ENCODE measurements around the gene SLC29A2. TPM values are rescaled to one million over a fixed set of nuclear protein-coding genes. Genes with fewer than 3 reads are reported as not detected.

The SLC29A2 gene
- total RNA-seq, 1 experiment from 2014 or later = 39.7 TPM

- intact Hi-C loops (cut with micrococcal nuclease) = no loop called here
- BruUV-seq (replicated peaks) = no TSS peak
- Histone ChIP-seq H3K36me3 (ENCODE audit: control insufficient read depth in 1 of 2, insufficient read depth in 2 of 2, low read length in 2 of 2) (no peaks in the 10 kb centered on the region), H3K79me2 (ENCODE audit: insufficient read depth, low read length) (no peaks in the 10 kb centered on the region), H3K27ac (ENCODE audit: low read depth, low read length) (no peak overlapping the region), H3K9me3 (ENCODE audit: control insufficient read depth in 1 of 2, insufficient read depth in 1 of 2, low read depth in 1 of 2, low read length in 2 of 2) (no peaks in the 10 kb centered on the region), H3K27me3 (ENCODE audit: insufficient read depth, low read length) (peaks cover 41% of the 10 kb centered on the region), H3K4me2 (ENCODE audit: low read length) (no peak overlapping the region), H3K4me1 (ENCODE audit: control insufficient read depth in 1 of 2, insufficient read depth in 2 of 2, low read length in 2 of 2) (peaks cover 0 to 3% of the 10 kb centered on the region in 2 experiments; a peak in 1 of 4 replicates), H3K9ac (ENCODE audit: low read length) (no peak overlapping the region), H3K9me2 (ENCODE audit: insufficient read depth) (no peaks in the 10 kb centered on the region), H2AFZ (ENCODE audit: low read depth, low read length, poor library complexity, severe bottlenecking) (no peak overlapping the region), H3K4me3 (replicated peaks in 1 of 2; ENCODE audit: low read depth in 1 of 2, low read length in 2 of 2) (no peak overlapping the region), H4K20me1 (ENCODE audit: insufficient read depth) (no peaks in the 10 kb centered on the region)
- ChIA-PET POLR2A (no interaction called here), RAD21 (ENCODE audit: low non-redundant PET in 1 of 2, low total read pairs in 2 of 2, uncharacterized antibody in 2 of 2, unreplicated experiment in 2 of 2) (no interaction called here), CTCF (interaction anchor here (1.8 kb wide), 1 partner anchor 266 kb away, joined by 9 read pairs; the partner anchor contains the start of gene RBM4B)
- DNase-seq (ENCODE audit: low read depth, low spot score) (no peak), ATAC-seq (no peak)
- no peak for TF ChIP-seq EZH2phosphoT487 (IDR thresholded peaks at IDR 0.05; ENCODE audit: borderline replicate concordance)
- no peak for TF ChIP-seq POLR2A (IDR thresholded peaks at IDR 0.05; ENCODE audit: borderline replicate concordance, extremely low read depth, insufficient read depth, insufficient read length)
- no peak for TF ChIP-seq FOSL1 (IDR thresholded peaks at IDR 0.05; ENCODE audit: low read depth)
- no peak for TF ChIP-seq MAX (IDR thresholded peaks at IDR 0.05)
Measured at GRCh38 chr11:66412110-66412509, 40.5 kb upstream of the SLC29A2 start.

GRCh38 chr11:66411323-66411722 is 39.8 kb upstream of the SLC29A2 start:
- H3K27ac ChIP-seq (ENCODE audit: low read depth, low read length) = no peak overlapping the region
- H3K79me2 ChIP-seq (ENCODE audit: insufficient read depth, low read length) = no peaks in the 10 kb centered on the region
- intact Hi-C loops (cut with micrococcal nuclease) = no loop called here
- H3K9me3 ChIP-seq (ENCODE audit: control insufficient read depth in 1 of 2, insufficient read depth in 1 of 2, low read depth in 1 of 2, low read length in 2 of 2) = no peaks in the 10 kb centered on the region
- no peak overlapping the region for H2AFZ ChIP-seq (ENCODE audit: low read depth, low read length, poor library complexity, severe bottlenecking)
- H3K36me3 ChIP-seq (ENCODE audit: control insufficient read depth in 1 of 2, insufficient read depth in 2 of 2, low read length in 2 of 2) = no peaks in the 10 kb centered on the region
- H3K4me3 ChIP-seq (replicated peaks in 1 of 2; ENCODE audit: low read depth in 1 of 2, low read length in 2 of 2) = no peak overlapping the region
- ChIA-PET POLR2A (no interaction called here), CTCF (interaction anchor here (1.8 kb wide), 1 partner anchor 267 kb away, joined by 9 read pairs; the partner anchor contains the start of gene RBM4B), RAD21 (ENCODE audit: low non-redundant PET in 1 of 2, low total read pairs in 2 of 2, uncharacterized antibody in 2 of 2, unreplicated experiment in 2 of 2) (no interaction called here)
- H3K9me2 ChIP-seq (ENCODE audit: insufficient read depth) = no peaks in the 10 kb centered on the region
- H3K9ac ChIP-seq (ENCODE audit: low read length) = no peak overlapping the region
- no peaks in the 10 kb centered on the region for H4K20me1 ChIP-seq (ENCODE audit: insufficient read depth)
- peaks cover 35% of the 10 kb centered on the region for H3K27me3 ChIP-seq (ENCODE audit: insufficient read depth, low read length)
- no peak overlapping the region for H3K4me2 ChIP-seq (ENCODE audit: low read length)
- DNase-seq (ENCODE audit: low read depth, low spot score) = no peak
- no TSS peak for BruUV-seq (replicated peaks)
- H3K4me1 ChIP-seq (ENCODE audit: control insufficient read depth in 1 of 2, insufficient read depth in 2 of 2, low read length in 2 of 2) = peaks cover 0 to 3% of the 10 kb centered on the region in 2 experiments; a peak in 1 of 4 replicates
- ATAC-seq = no peak
- TF ChIP-seq, protein P1, sequence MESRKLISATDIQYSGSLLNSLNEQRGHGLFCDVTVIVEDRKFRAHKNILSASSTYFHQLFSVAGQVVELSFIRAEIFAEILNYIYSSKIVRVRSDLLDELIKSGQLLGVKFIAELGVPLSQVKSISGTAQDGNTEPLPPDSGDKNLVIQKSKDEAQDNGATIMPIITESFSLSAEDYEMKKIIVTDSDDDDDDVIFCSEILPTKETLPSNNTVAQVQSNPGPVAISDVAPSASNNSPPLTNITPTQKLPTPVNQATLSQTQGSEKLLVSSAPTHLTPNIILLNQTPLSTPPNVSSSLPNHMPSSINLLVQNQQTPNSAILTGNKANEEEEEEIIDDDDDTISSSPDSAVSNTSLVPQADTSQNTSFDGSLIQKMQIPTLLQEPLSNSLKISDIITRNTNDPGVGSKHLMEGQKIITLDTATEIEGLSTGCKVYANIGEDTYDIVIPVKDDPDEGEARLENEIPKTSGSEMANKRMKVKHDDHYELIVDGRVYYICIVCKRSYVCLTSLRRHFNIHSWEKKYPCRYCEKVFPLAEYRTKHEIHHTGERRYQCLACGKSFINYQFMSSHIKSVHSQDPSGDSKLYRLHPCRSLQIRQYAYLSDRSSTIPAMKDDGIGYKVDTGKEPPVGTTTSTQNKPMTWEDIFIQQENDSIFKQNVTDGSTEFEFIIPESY (IDR thresholded peaks at IDR 0.05; ENCODE audit: extremely low read depth, insufficient replicate concordance, low read length) = no peak
- TF ChIP-seq SIN3A (IDR thresholded peaks at IDR 0.05; ENCODE audit: low read depth) (no peak), RAD21 (IDR thresholded peaks at IDR 0.05; ENCODE audit: low read depth) (no peak)

All from HCT116 (cell line).